B cell (primary cell): ENCODE results near the gene TEKT1. TPM values are rescaled to one million over a fixed set of nuclear protein-coding genes. Genes with fewer than 3 reads are reported as not detected.
"Not testable (repeated sequence)": the region's sequence is repeated elsewhere in the genome, so short reads cannot be mapped to it uniquely, and the experiment has no call there.

Experiments
- ATAC-seq: fragments of 200-7000 bp; cut with Tn5 transposase; one replicate; pipeline ENCODE4 v1.10.0; 2021; ENCODE audit warnings: low read depth, mild to moderate bottlenecking, moderate number of reproducible peaks, moderate library complexity
- CTCF ChIA-PET: fragments of 350-600 bp; sonication (Branson Sonifier 250); formaldehyde crosslinking; loops from one replicate; lab custom pipeline; 2021; ENCODE audit warnings: antibody characterized with exemption, inconsistent platforms; lab: Charles Lee
- POLR2A ChIA-PET: fragments of 350-600 bp; sonication (Branson Sonifier 250); formaldehyde crosslinking; loops from one replicate; lab custom pipeline; 2021; ENCODE audit warnings: antibody characterized with exemption; lab: Charles Lee
- DNase-seq: peaks from one replicate; pipeline ENCODE4 v3.0.0; 2013
- H2AFZ ChIP-seq: 2 replicates; pipeline ENCODE4 v1.6.1; 2012; ENCODE audit warnings: mild to moderate bottlenecking, low read depth, low read length; ENCODE audit not compliant: insufficient read depth, poor library complexity, severe bottlenecking
- H3K27ac ChIP-seq, 2 donors: 1 replicate in 1 of 2; 2 replicates in 1 of 2; pipeline ENCODE4 v1.5.1; 2012 to 2013; ENCODE audit warnings: low read length in 2 of 2, mild to moderate bottlenecking in 2 of 2, moderate library complexity in 1 of 2
- H3K27me3 ChIP-seq, 4 experiments: fragments of 200-600 bp in 1 of 4; sonication (generic) in 1 of 4; replicated peaks in 1 of 4; 1 replicate in 2 of 4; 2 replicates in 2 of 4; pipeline versions ENCODE4 v1.6.1 to v1.7.0; 2013 to 2016; ENCODE audit warnings: low read length in 3 of 4, mild to moderate bottlenecking in 2 of 4, mixed read lengths in 1 of 4, moderate library complexity in 1 of 4; ENCODE audit not compliant: insufficient read depth in 4 of 4, control insufficient read depth in 3 of 4; ENCODE audit errors: control extremely low read depth in 1 of 4
- H3K36me3 ChIP-seq, 2 experiments: replicated peaks in 1 of 2; 1 replicate in 1 of 2; 2 replicates in 1 of 2; pipeline versions ENCODE4 v1.6.1 to v1.7.1; 2013; ENCODE audit warnings: low read length in 1 of 2; ENCODE audit not compliant: insufficient read depth in 2 of 2, control insufficient read depth in 1 of 2; ENCODE audit errors: control extremely low read depth in 1 of 2, extremely low read depth in 1 of 2
- H3K4me1 ChIP-seq, 2 donors: fragments of 200-600 bp in 1 of 2; sonication (generic) in 1 of 2; 1 replicate in 1 of 2; 2 replicates in 1 of 2; pipeline versions ENCODE4 v1.5.1 to v1.6.1; 2013 to 2017; ENCODE audit warnings: low read length in 2 of 2; ENCODE audit not compliant: control insufficient read depth in 2 of 2, insufficient read depth in 2 of 2
- H3K4me2 ChIP-seq: replicated peaks from 2 replicates; pipeline ENCODE3; 2012; ENCODE audit warnings: mild to moderate bottlenecking, low read depth, low read length; ENCODE audit not compliant: poor library complexity, severe bottlenecking
- H3K4me3 ChIP-seq, 5 experiments: fragments of 200-600 bp in 1 of 5; sonication (generic) in 1 of 5; 1 replicate in 3 of 5; 2 replicates in 2 of 5; pipeline versions ENCODE4 v1.5.1 to v1.7.0; 2011 to 2016; ENCODE audit warnings: low read length in 4 of 5, mild to moderate bottlenecking in 4 of 5, low read depth in 2 of 5, control low read depth in 1 of 5, moderate library complexity in 1 of 5; ENCODE audit not compliant: insufficient read depth in 1 of 5; ENCODE audit errors: control extremely low read depth in 1 of 5, extremely low read depth in 1 of 5
- H3K79me2 ChIP-seq: fragments of 200-600 bp; sonication (generic); one replicate; pipeline ENCODE4 v1.6.0; 2016; ENCODE audit warnings: low read length; ENCODE audit not compliant: control insufficient read depth, insufficient read depth
- H3K9ac ChIP-seq: fragments of 200-600 bp; sonication (generic); 2 replicates; pipeline ENCODE4 v1.6.1; 2017; ENCODE audit warnings: mild to moderate bottlenecking, low read length, moderate library complexity
- H3K9me3 ChIP-seq, 3 donors: one replicate each; pipeline versions ENCODE4 v1.6.1 to v1.7.1; 2013; ENCODE audit warnings: low read length in 2 of 3; ENCODE audit not compliant: control insufficient read depth in 2 of 3, insufficient read depth in 1 of 3; ENCODE audit errors: control extremely low read depth in 1 of 3
- H4K20me1 ChIP-seq: 2 replicates; pipeline ENCODE4 v1.6.0; 2012; ENCODE audit warnings: mild to moderate bottlenecking, low read length; ENCODE audit not compliant: insufficient read depth, control insufficient read depth, poor library complexity, severe bottlenecking
- H3K27ac Mint-ChIP-seq: one replicate; pipeline ENCODE4 v1.8.0; 2021; ENCODE audit warnings: mixed read lengths
- H3K27me3 Mint-ChIP-seq: one replicate; pipeline ENCODE4 v1.8.0; 2021; ENCODE audit warnings: mixed read lengths
- H3K4me1 Mint-ChIP-seq: one replicate; pipeline ENCODE4 v1.8.0; 2021; ENCODE audit warnings: mixed read lengths
- H3K4me3 Mint-ChIP-seq: one replicate; pipeline ENCODE4 v1.8.0; 2021; ENCODE audit warnings: mixed read lengths
- H3K9me3 Mint-ChIP-seq: one replicate; pipeline ENCODE4 v1.8.0; 2022; ENCODE audit warnings: mixed read lengths; ENCODE audit not compliant: insufficient read depth
- WGBS: methylation state at CpG from one replicate; pipeline ENCODE4 v1.1.5; 2013; ENCODE audit warnings: missing lambda C conversion rate; ENCODE audit not compliant: insufficient coverage; 5-methylcytosine and 5-hydroxymethylcytosine counted together
- intact Hi-C: fragments of 100-400 bp; cut with micrococcal nuclease; formaldehyde crosslinking; loops from one replicate; pipeline ENCODE4 v1.10.0; 2022
- polyA plus RNA-seq: library from polyadenylated mRNA; depleted of rRNA; stranded (reverse); fragments of >200 nt; gene quantifications from 2 replicates; pipeline ENCODE4 v1.2.3, GENCODE V29; 2012
- total RNA-seq, 2 donors: library from RNA; stranded (reverse); fragments of 120-200 nt in 1 of 2; gene quantifications; 1 replicate in 1 of 2; 2 replicates in 1 of 2; pipeline versions ENCODE4 v1.2.3 to v1.2.4, GENCODE V29; 2013 to 2022

Gene TEKT1
- total and polyA plus RNA-seq, 2 donors (not counting 1 experiment from before 2014, with no cell fraction given) = not detected

DNA sequence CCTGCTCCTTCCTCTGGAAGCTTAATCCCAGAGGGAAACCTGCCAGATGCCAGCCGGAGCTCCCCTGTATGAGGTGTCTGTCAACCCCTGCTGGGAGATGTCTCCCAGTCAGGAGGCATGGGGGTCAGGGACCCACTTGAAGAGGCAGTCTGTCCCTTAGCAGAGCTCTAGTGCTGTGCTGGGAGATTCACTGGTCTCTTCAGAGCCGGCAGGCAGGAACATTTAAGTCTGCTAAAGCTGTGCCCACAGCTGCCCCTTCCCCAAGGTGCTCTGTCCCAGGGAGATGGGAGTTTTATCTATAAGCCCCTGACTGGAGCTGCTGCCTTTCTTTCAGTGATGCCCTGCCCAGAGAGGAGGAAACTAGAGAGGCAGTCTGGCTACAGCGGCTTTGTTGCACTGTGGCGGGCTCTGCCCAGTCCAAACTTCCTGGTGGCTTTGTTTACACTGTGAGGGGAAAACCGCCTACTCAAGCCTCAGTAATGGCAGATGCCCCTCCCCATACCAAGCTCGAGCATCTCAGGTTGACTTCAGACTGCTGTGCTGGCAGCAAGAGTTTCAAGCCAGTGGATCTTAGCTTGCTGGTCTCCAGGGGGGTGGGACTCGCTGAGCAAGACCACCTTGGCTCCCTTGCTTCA lies 17.1 kb upstream of the TEKT1 start:
- CTCF ChIA-PET, H3K4me1 Mint-ChIP-seq, H3K9me3 ChIP-seq, ATAC-seq, H3K4me3 Mint-ChIP-seq, H3K4me2 ChIP-seq, DNase-seq, H3K27ac ChIP-seq, H3K27me3 ChIP-seq, H3K9me3 Mint-ChIP-seq, H3K4me3 ChIP-seq, H3K27ac Mint-ChIP-seq, H2AFZ ChIP-seq, H3K36me3 ChIP-seq, POLR2A ChIA-PET, H3K79me2 ChIP-seq, H4K20me1 ChIP-seq, H3K9ac ChIP-seq, H3K4me1 ChIP-seq: not testable (repeated sequence)
- WGBS = 87% methylated on average over 6 of the region's 7 CpGs
- peaks cover 60% of the 10 kb centered on the region for H3K27me3 Mint-ChIP-seq
- intact Hi-C loops = loop anchor here (10.0 kb wide), 1 partner anchor 286 kb away; no protein-coding TSS in a partner anchor

GRCh38 chr17:6846138-6846537 lies 14.6 kb upstream of the TEKT1 start:
- intact Hi-C loops = loop anchor here (10.0 kb wide), 1 partner anchor 289 kb away; no protein-coding TSS in a partner anchor
- H3K9me3 Mint-ChIP-seq, H3K27ac ChIP-seq, H3K36me3 ChIP-seq, H3K4me3 Mint-ChIP-seq, H3K9me3 ChIP-seq, H3K4me2 ChIP-seq, H3K27ac Mint-ChIP-seq, DNase-seq, H3K4me1 ChIP-seq, H2AFZ ChIP-seq, H3K4me1 Mint-ChIP-seq, H3K79me2 ChIP-seq, POLR2A ChIA-PET, CTCF ChIA-PET, H3K9ac ChIP-seq, H4K20me1 ChIP-seq, ATAC-seq, H3K4me3 ChIP-seq: not testable (repeated sequence)
- H3K27me3 ChIP-seq = peaks cover 0 to 14% (median 5%) of the 10 kb centered on the region in 4 experiments
- H3K27me3 Mint-ChIP-seq = peaks cover 63% of the 10 kb centered on the region
- 0% methylated on average over 1 of the region's 6 CpGs for WGBS

DNA sequence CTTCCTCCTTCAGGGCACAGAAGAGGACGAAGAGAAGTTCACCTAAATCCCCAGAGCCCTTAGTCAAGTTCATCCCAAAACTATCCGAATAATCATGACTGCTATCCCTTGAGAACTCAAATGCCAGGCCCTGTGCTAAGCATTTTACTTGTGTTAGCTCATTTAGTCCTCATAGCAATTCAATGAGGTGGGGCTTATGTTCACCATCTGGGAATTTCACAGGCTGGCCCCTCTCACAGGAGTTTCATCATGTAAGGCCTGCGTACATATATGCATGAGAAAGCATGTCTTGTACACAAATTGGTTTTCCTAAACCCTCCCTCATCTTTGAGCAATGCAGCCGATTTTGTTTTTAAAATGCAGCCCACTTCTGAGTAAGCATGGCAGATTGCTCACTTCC lies 12.9 kb upstream of the TEKT1 start:
- CTCF ChIA-PET = interaction anchor here (1.1 to 3.6 kb wide), 11 partner anchors 9 to 288 kb away, joined by 3 to 36 read pairs (median 5); partner anchors contain the start of gene TEKT1
- H3K79me2 ChIP-seq, H3K4me3 Mint-ChIP-seq, H3K9me3 ChIP-seq, H3K36me3 ChIP-seq, POLR2A ChIA-PET, H3K4me2 ChIP-seq, H4K20me1 ChIP-seq, H3K9me3 Mint-ChIP-seq, H2AFZ ChIP-seq, ATAC-seq, H3K27ac ChIP-seq, H3K9ac ChIP-seq, H3K4me3 ChIP-seq, H3K27ac Mint-ChIP-seq, H3K4me1 Mint-ChIP-seq, H3K4me1 ChIP-seq, DNase-seq: not testable (repeated sequence)
- H3K27me3 Mint-ChIP-seq = peaks cover 53% of the 10 kb centered on the region
- H3K27me3 ChIP-seq = peaks cover 0 to 14% (median 8%) of the 10 kb centered on the region in 4 experiments
- 76% methylated on average over 3 of the region's 4 CpGs for WGBS
- intact Hi-C loops = loop anchor here (10.0 kb wide), 1 partner anchor 290 kb away; no protein-coding TSS in a partner anchor
